Spinal cord (tissue), 10 donors: ENCODE data around the gene UNC13C. TPM values are rescaled to one million over a fixed set of nuclear protein-coding genes. Genes with fewer than 3 reads are reported as not detected.

ENCODE experiments used
- DNase-seq, 6 donors: peaks; one replicate each; pipeline versions ENCODE4 v3.0.0 to v3.0.0-alpha.2; 2013 to 2015; ENCODE audit warnings: low spot score in 6 of 6, low read depth in 4 of 6
- H3K27ac ChIP-seq: one replicate; pipeline ENCODE4 v1.5.1; 2013; ENCODE audit warnings: low read depth, low read length, control low read depth
- H3K27me3 ChIP-seq: one replicate; pipeline ENCODE4 v1.6.1; 2013; ENCODE audit warnings: low read length; ENCODE audit not compliant: control insufficient read depth, insufficient read depth
- H3K36me3 ChIP-seq: one replicate; pipeline ENCODE4 v1.6.1; 2013; ENCODE audit warnings: low read length; ENCODE audit not compliant: control insufficient read depth, insufficient read depth
- H3K4me1 ChIP-seq: one replicate; pipeline ENCODE4 v1.6.1; 2013; ENCODE audit warnings: low read length; ENCODE audit not compliant: control insufficient read depth, insufficient read depth
- H3K4me3 ChIP-seq: one replicate; pipeline ENCODE4 v1.5.1; 2013; ENCODE audit warnings: low read depth, low read length, control low read depth
- H3K9me3 ChIP-seq: one replicate; pipeline ENCODE4 v1.6.1; 2013; ENCODE audit warnings: low read length; ENCODE audit not compliant: control insufficient read depth, insufficient read depth
- whole genome bisulfite sequencing: methylation state at CpG from one replicate; pipeline ENCODE4 v1.1.5; 2013; ENCODE audit warnings: missing lambda C conversion rate; ENCODE audit not compliant: insufficient coverage; 5-methylcytosine and 5-hydroxymethylcytosine counted together
- polyA plus RNA-seq, 2 donors: library from polyadenylated mRNA; unstranded; fragments of 120-200 nt; gene quantifications; one replicate each; pipeline ENCODE4 v1.2.1, GENCODE V29; 2013; ENCODE audit not compliant: insufficient read length in 2 of 2
- total RNA-seq, 2 donors: library from RNA; depleted of rRNA in 1 of 2; stranded (reverse); fragments of 120-200 nt in 1 of 2; fragments of >200 nt in 1 of 2; gene quantifications; one replicate each; pipeline versions ENCODE4 v1.2.3 to v1.2.4, GENCODE V29; 2013 to 2014
- donor health status: healthy.

UNC13C gene
- total and polyA plus RNA-seq, 4 donors = 8.3 to 27.5 (median 13.5) TPM

DNA sequence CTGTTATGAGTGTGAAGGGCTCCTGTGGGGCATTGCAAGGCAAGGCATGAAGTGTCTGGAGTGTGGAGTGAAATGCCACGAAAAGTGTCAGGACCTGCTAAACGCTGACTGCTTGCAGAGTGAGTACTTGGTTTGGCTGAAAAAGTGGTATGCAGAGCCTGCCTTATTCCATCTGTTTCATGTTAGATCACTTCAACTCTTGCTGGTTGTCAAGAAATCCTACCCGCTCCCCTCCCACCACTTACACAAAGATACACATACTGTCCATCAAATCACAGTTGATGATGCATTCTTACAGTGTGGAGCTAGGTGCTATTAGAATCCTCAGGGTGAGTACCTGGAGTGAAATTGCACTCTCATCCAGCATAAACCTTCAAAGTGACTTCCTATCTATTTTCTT, 272.1 kb downstream of the UNC13C start:
- no peak overlapping the region for H3K4me3 ChIP-seq
- no peaks in the 10 kb centered on the region for H3K27me3 ChIP-seq
- no peak overlapping the region for H3K27ac ChIP-seq
- DNase-seq = peak in 1 of 6 donors; percentile 32
- H3K36me3 ChIP-seq = no peaks in the 10 kb centered on the region
- no peaks in the 10 kb centered on the region for H3K4me1 ChIP-seq
- no peaks in the 10 kb centered on the region for H3K9me3 ChIP-seq
- no CpG with 5 or more reads among the region's 3 CpGs for WGBS

DNA sequence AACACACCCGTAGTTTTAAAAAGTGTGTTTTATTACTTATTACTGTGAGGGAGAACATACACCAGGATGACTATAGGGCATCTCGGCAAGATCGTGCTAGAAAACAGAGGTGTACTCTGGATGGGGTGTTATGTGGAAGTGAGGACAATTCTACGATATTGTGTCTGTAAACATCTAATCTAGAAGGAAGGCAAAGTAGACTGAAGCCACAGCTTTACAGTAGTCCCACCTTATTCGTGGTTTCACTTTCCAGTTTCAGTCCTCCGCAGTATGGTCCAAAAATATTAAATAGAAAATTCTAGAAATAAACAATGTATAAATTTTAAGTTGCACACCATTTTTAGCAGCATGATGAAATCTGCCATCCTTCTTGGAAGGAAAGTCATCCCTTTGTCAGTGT, 277.9 kb downstream of the UNC13C start:
- Histone ChIP-seq H3K4me1 (no peaks in the 10 kb centered on the region), H3K9me3 (no peaks in the 10 kb centered on the region), H3K27ac (no peak overlapping the region), H3K27me3 (no peaks in the 10 kb centered on the region), H3K36me3 (no peaks in the 10 kb centered on the region), H3K4me3 (no peak overlapping the region)
- WGBS = 100% methylated on average over 1 of the region's 6 CpGs
- DNase-seq = no peak

DNA sequence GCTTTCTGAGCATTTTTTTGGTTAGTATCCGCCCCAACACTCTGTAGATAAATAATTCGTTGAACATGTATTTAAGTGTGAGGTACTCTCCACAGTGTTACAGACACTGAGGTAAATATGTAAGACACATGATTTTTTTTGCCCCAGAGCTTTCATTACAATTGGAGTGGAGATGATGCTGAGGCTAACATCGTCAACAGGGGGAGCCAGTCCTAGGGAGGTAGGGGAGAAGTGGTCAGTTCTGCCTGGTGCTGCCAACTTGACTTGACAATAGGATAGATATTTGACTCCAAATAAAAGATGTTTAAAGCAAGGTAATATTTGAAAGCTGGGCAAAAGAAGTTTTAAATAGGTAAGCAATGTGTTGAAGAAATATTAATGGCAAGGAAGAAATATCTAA, 295.7 kb downstream of the UNC13C start:
- Histone ChIP-seq H3K9me3 (no peaks in the 10 kb centered on the region), H3K27me3 (no peaks in the 10 kb centered on the region), H3K4me1 (no peaks in the 10 kb centered on the region), H3K36me3 (no peaks in the 10 kb centered on the region), H3K4me3 (no peak overlapping the region), H3K27ac (no peak overlapping the region)
- DNase-seq = no peak
- 29% methylated on average over 1 of the region's 3 CpGs for WGBS

DNA sequence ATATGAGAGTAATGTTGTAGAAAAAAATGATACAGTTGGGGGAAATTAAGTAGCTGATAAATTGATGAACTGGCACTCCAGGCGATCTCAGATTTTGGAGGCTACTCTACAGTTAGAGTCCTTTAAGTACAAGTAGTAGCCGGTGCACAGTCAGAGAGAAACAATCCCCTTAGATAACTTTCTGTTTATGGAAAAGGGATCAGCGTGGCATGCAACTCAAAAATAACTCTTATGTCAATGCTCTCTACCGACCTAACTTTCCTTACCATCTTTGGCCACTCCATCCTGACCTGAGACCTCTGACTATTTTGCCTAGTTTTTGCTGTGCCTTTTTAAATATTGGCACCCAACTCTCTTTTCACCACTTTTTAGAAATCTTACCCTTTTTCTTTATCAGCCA, 299.6 kb downstream of the UNC13C start:
- Histone ChIP-seq H3K9me3 (no peaks in the 10 kb centered on the region), H3K27ac (no peak overlapping the region), H3K36me3 (no peaks in the 10 kb centered on the region), H3K4me1 (no peaks in the 10 kb centered on the region), H3K4me3 (no peak overlapping the region), H3K27me3 (no peaks in the 10 kb centered on the region)
- 75% methylated on average over 2 of the region's 4 CpGs for WGBS
- no peak for DNase-seq

DNA sequence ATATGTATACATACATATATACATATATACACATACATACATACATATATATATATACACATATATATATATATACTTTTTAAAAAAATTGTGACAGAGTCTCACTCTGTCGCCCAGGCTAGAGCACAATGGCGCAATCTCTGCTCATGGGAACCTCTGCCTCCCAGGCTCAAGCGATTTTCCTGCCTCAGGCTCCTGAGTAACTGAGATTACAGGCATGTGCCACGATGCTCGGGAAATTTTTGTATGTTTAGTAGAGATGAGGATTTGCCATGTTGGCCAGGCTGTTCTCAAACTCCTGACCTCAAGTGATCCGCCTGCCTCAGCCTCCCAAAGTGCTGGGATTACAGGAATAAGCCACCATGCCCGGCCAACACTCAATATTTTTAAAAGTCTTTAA, 302.5 kb downstream of the UNC13C start:
- H3K27ac ChIP-seq = no peak overlapping the region
- H3K9me3 ChIP-seq = no peaks in the 10 kb centered on the region
- H3K27me3 ChIP-seq = no peaks in the 10 kb centered on the region
- H3K4me3 ChIP-seq = no peak overlapping the region
- no peaks in the 10 kb centered on the region for H3K4me1 ChIP-seq
- WGBS = 100% methylated on average over 3 of the region's 7 CpGs
- H3K36me3 ChIP-seq = no peaks in the 10 kb centered on the region
- DNase-seq = no peak

DNA sequence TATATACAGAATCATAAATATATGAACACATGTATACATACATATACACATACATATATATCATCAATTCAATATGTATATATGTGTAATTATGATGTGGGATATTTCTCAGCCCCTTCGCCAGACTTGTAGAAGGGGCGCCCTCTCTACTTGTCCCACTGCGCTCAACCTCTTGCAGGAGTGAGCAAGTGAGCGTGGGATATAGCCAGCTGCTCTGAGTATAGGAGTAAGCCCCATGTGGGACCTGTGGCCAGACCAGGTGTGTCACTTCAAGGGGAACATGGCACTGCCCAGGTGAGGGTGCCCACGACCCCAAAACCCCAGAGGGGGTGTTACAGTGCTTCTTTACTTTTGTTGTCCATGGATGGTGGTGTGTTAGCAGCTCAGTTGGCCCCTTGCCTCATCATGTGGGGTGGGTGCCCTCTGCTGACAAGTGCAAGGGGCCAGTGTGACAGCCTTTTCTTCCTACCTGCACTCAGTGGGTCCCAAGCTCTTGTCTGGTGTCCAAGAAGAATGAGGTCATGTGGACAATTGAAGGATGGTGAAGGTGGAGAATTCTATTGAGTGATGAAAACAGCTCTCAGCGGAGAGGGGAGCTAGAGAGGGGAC, 304.1 kb downstream of the UNC13C start:
- 94% methylated on average over 2 of the region's 6 CpGs for WGBS
- no peak for DNase-seq
- H3K36me3 ChIP-seq = no peaks in the 10 kb centered on the region

DNA sequence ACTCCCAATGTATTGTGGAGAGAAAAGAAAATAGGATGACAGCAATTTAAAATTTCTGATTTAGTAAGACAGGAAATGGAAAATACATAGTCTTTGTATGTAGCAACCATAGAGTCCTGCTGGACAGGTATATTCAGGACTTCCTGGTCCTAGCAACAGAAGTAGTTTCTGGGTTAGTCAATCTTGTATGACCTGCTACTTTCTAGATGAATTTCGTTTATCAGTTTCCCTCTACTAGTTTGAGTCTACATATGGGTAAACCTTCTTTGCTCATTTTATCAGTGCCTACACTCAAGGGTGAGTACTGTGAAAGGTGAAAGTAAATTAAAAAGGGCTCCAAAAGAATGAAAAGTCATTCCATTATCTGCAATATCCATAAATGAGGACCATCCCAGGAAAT, 309.8 kb downstream of the UNC13C start:
- H3K36me3 ChIP-seq = no peaks in the 10 kb centered on the region
- WGBS = no CpG with 5 or more reads among the region's 1 CpG

More for the DNA sequence above, 304.1 kb downstream of the UNC13C start:
- no peak overlapping the region for H3K4me3 ChIP-seq
- no peak overlapping the region for H3K27ac ChIP-seq
- H3K4me1 ChIP-seq = no peaks in the 10 kb centered on the region
- no peaks in the 10 kb centered on the region for H3K9me3 ChIP-seq
- no peaks in the 10 kb centered on the region for H3K27me3 ChIP-seq

DNA sequence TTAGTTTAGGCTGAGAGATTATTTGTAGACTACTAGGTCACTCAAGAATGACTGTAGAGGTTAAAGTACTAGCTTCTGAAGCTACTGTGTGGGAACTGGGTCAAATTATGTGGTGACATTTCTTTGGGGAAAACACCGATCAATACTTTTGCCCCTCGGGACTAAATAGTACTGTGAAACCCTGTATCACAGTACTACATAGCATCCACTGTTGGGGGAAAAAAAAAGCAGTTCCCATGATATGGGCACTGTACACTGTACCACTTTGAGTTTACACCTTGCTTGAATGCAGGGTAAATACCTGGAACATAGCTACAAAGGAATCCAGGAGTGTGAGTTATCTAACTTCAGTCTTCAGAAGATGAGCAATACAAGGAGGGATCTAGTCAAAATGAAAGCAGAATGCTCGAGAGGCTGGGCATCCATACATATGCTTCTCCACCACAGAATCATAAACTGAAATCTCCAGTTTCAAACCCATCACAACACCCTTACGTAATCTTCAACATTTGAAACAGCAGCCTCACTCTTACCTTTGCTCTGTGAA, 311.4 kb downstream of the UNC13C start:
- no CpG with 5 or more reads among the region's 4 CpGs for whole genome bisulfite sequencing
- no peak for DNase-seq
- H3K9me3 ChIP-seq = no peaks in the 10 kb centered on the region
- H3K4me3 ChIP-seq = no peak overlapping the region
- no peaks in the 10 kb centered on the region for H3K36me3 ChIP-seq
- no peaks in the 10 kb centered on the region for H3K4me1 ChIP-seq
- H3K27me3 ChIP-seq = no peaks in the 10 kb centered on the region
- H3K27ac ChIP-seq = no peak overlapping the region

More for the DNA sequence above, 309.8 kb downstream of the UNC13C start:
- DNase-seq = no peak
- H3K27me3 ChIP-seq = no peaks in the 10 kb centered on the region
- no peak overlapping the region for H3K27ac ChIP-seq
- no peaks in the 10 kb centered on the region for H3K9me3 ChIP-seq
- H3K4me1 ChIP-seq = no peaks in the 10 kb centered on the region
- no peak overlapping the region for H3K4me3 ChIP-seq

DNA sequence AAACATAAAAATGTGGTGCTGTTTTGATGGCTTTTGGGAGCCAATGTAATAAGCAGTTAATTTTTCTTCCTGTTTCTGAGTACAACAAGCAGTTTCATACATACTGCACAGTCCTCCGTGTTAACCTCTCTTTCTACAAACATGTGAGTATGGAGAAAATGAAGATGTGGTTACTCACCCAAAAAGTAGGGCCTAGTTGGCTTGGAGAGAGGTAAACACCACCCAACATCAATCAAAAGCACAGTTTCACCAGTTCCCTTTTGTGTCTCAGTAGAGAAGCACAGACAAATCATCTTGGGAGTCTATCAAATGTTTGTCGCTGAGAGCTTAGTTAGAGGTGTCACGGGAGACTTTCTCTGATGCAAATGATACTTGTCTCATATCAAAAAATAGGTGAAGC, 320.2 kb downstream of the UNC13C start:
- Histone ChIP-seq H3K4me3 (no peak overlapping the region), H3K36me3 (no peaks in the 10 kb centered on the region), H3K27me3 (no peaks in the 10 kb centered on the region), H3K27ac (no peak overlapping the region), H3K4me1 (no peaks in the 10 kb centered on the region), H3K9me3 (no peaks in the 10 kb centered on the region)
- no peak for DNase-seq
- no CpG with 5 or more reads among the region's 3 CpGs for WGBS

DNA sequence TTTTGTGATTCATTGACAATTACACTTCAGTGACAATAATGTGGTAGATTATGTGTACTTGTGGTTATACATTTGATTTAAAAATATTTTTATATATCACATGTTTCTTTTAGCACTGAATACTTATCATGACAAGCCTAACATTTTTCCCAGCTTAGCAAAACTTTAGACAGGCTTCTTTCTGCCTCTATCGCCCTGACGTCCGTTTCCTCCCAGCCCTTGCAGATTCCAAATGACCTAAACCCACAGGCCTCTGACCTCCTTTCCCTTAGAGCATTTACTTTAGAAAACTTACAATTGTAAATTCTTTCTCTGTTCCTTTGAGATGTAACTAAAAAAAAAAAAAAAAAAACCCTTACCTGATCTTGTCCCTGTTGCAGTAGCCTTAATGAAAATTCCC, 326.1 kb downstream of the UNC13C start:
- no peak overlapping the region for H3K27ac ChIP-seq
- no peak for DNase-seq
- no peaks in the 10 kb centered on the region for H3K36me3 ChIP-seq
- WGBS = 80% methylated on average over 1 of the region's 3 CpGs
- H3K27me3 ChIP-seq = no peaks in the 10 kb centered on the region
- H3K4me3 ChIP-seq = no peak overlapping the region
- H3K9me3 ChIP-seq = no peaks in the 10 kb centered on the region
- H3K4me1 ChIP-seq = no peaks in the 10 kb centered on the region
